ENCODE measurements around the gene PROC. TPM values are rescaled to one million over a fixed set of nuclear protein-coding genes. Genes with fewer than 3 reads are reported as not detected.

PROC gene
- total and polyA plus RNA-seq, 2 of the 8 experiments (the other 6 are each of a cell fraction or from before 2014, with no cell fraction given) = 1.5 to 1.6 TPM

- TF ChIP-seq CHD7 (IDR thresholded peaks at IDR 0.05; ENCODE audit: insufficient replicate concordance, low read length) (no peak), CBX8 (IDR thresholded peaks at IDR 0.05; ENCODE audit: borderline replicate concordance, low read depth, low read length) (no peak), ATF3 (IDR thresholded peaks at IDR 0.05; ENCODE audit: insufficient read depth, low read depth, low read length) (no peak), BACH1 (IDR thresholded peaks at IDR 0.05; ENCODE audit: low read length) (no peak), JUND (IDR thresholded peaks at IDR 0.05; ENCODE audit: low read length) (no peak), TAF7 (optimal IDR thresholded peaks at IDR 0.05; ENCODE audit: borderline replicate concordance, low read depth, low read length) (no peak), RNF2 (IDR thresholded peaks at IDR 0.05; ENCODE audit: borderline replicate concordance, low read depth, low read length, missing control alignments, poor library complexity, severe bottlenecking) (no peak), POLR2A (IDR thresholded peaks at IDR 0.05; ENCODE audit: control extremely low read depth in 1 of 2, low read depth in 2 of 2, low read length in 2 of 2) (no peak), SP2 (IDR thresholded peaks at IDR 0.05; ENCODE audit: low read length) (no peak), SAP30 (IDR thresholded peaks at IDR 0.05; ENCODE audit: insufficient read depth, insufficient replicate concordance, low read length) (no peak), SRF (IDR thresholded peaks at IDR 0.05; ENCODE audit: low read depth, low read length) (no peak)
These were observed 35.4 kb upstream of the PROC start (continued) for GRCh38 chr2:127382831-127383230.
